ENCODE results near the gene C1orf21.

The C1orf21 gene

GRCh38 chr1:184635980-184636431, 249.2 kb downstream of the C1orf21 start:
- no peak for DNase-seq

- DNase-seq = no peak
Observed at GRCh38 chr1:184637664-184638240, 250.9 kb downstream of the C1orf21 start.

DNA sequence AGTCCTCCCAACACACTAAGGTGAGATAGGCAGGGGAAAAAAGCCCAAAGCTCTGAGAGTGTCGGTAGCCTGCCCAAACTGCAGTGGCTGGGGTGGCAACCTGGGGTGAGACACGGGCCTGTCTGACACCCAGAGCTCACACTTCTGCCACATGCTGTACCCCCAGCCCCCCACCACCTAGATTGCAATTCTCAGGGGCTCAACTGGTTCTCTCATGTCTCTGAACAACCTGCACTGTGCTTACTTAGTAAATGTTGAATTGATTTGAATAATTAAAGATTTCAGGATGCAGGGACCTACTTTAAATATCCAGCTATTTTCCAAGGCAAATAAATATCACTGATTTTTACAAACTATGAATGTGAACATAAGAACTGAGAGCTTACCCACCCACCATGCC, 252.4 kb downstream of the C1orf21 start:
- no peak for DNase-seq

- DNase-seq = no peak
Observed at GRCh38 chr1:184640505-184640904, 253.7 kb downstream of the C1orf21 start.

GRCh38 chr1:184641894-184642293, 255.1 kb downstream of the C1orf21 start:
- no peak for DNase-seq

DNA sequence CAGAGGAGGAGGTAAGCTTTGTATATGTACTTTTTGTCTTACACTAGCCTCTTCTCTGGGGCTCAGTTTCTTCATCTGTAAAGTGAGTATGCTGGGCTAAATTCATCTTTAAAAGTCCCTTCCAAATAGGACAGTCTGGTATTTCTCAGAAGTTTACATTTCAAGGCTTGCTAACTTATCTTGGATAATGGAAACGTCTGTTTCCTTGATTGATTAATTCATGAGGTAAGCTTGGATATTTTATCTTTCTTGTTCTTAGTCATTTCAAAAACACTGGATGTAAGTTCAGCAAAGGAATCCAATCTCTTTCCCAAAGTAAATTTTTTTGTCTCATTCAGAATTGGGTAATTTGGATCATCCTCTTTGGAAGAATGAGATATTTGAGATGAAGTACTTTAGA, 256.8 kb downstream of the C1orf21 start:
- DNase-seq = no peak

- DNase-seq = no peak
Observed at GRCh38 chr1:184644771-184645170, 257.9 kb downstream of the C1orf21 start.

DNA sequence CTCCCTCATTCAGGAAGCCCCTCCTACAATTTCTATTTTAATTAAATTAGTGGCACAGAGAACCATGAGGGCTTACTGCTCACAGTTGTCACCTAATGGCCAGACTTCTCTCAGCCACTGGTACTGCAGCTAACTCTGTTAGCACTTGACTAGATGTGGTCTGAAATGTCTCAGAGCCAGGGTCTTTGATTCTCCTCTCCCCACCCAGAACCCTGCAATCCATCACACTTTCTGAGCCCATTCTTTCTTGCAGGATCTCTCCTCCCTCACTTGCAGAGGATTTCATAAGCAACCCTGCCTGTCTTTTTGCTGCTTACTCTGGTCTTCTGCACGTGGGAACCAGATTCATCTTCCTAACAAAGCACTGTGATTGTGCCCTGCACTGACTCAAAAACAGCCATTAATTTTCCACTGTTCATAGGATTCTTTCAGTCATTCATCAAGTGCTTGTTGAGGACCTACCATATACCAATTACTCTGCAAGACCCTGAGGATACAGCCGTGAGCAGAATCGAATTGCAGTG, 259.4 kb downstream of the C1orf21 start:
- DNase-seq = no peak

GRCh38 chr1:184646824-184647223, 260.0 kb downstream of the C1orf21 start:
- DNase-seq = no peak

GRCh38 chr1:184647471-184647870, 260.6 kb downstream of the C1orf21 start:
- no peak for DNase-seq

- no peak for DNase-seq
Observed at GRCh38 chr1:184648160-184648855, 261.5 kb downstream of the C1orf21 start.

DNA sequence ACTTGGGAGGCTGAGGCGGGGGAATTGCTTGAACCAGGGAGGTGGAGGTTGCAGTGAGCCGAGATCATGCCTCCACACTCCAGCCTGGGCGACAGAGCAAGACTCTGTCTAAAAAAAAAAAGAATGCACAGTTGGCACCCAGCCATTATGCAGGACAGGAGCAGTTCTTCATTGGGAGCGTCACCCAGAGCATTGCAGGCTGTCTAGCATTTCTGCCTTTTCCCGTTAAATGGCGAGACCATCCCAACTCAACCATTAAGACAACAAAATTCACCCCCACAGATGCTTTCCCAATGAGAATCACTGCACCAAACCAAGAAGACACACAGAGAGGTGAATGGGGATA, 262.0 kb downstream of the C1orf21 start:
- no peak for DNase-seq

DNA sequence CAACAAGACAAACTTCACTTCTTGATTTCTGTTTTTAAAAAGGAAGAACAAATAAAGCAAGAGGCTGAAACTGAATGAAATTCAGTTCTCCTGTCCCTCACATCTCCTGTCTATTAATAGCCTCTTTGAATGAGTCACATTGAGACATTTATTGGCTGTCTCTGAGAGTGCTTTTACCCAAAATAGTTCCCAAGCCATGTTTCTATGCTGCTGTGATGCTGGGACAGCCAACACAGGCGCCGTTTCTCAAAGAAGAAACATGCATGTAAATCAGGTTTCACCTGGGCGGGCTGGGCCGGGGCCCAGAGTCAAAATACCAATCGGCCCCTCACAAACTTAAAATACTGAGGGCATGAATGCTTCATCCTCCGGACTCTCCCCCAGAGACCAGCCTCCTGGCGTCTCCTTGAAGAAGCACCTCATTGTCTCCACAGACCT, 262.6 kb downstream of the C1orf21 start:
- DNase-seq = no peak

DNA sequence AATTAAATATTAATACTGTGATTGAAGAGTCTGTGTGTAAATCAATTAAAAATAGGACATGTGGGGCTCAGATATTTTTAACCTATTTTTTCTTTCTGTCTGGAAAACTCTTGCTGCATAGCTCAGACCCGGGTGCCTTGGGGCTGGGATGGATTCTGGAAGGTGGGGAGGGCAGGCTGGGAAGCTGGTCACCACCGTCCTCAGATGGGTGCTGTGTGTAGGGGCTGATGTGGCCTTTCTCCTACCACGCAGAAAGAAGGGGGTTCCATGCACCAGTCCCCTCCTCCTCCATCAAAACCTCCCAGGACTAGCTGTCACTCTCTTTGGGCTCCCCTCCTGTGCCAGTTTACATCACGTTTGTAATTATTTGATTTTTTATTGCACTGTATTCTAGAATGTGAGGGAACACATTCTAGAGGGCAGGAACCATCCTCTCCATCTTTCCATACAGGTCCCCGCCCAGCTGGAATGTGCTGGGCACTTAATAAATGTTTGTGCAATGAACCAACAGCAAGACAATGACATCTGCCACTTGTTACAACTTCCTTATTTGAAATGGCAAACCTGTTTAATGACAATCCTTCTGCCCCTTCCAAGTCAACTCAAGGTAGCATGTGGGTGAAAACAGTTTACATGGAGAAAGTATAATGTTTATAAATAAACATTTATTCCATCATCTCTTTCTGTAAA, 263.5 kb downstream of the C1orf21 start:
- no peak for DNase-seq

DNA sequence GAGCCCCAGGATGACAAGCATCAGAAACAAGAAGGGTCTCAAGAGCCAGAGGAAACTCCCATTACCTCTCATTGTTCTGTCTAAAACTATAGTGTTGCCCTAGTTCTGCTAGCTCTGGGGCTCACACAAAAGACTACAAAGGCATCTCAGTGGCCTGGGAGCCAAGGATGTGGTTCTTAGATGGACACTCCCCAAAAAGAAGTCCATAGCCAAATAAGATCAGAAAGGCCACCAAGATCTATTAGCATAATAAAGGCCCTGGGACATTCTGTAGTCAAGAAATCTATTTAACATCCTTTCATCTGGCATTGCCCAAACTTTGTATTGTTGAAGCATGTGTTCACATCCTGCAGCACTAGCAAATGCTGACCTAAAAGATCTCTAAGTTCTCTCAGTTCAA, 268.4 kb downstream of the C1orf21 start:
- no peak for DNase-seq

- no peak for DNase-seq
Observed at GRCh38 chr1:184656221-184656620, 269.4 kb downstream of the C1orf21 start.

- DNase-seq = no peak
Observed at GRCh38 chr1:184658055-184658454, 271.2 kb downstream of the C1orf21 start.

- DNase-seq = no peak
Observed at GRCh38 chr1:184660462-184661191, 273.8 kb downstream of the C1orf21 start.

DNA sequence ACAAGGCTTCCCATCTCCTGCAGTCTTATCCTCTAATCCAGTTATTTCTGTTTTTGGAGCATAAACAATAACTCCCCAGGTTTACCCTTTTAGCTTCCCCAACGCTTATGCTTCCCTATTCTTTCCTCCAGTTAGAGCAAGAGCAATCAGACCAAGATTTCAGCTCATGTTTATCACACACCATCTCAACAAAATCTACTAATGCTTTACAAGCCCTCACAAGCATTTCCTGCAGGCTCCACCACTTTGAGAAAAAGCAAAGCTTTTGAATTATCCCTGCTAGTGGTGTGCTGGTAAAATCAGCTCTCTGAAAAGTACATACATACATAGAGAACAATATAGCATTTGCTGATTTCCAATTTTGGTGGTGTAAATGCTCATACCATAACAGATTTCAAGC, 275.0 kb downstream of the C1orf21 start:
- no peak for DNase-seq

DNA sequence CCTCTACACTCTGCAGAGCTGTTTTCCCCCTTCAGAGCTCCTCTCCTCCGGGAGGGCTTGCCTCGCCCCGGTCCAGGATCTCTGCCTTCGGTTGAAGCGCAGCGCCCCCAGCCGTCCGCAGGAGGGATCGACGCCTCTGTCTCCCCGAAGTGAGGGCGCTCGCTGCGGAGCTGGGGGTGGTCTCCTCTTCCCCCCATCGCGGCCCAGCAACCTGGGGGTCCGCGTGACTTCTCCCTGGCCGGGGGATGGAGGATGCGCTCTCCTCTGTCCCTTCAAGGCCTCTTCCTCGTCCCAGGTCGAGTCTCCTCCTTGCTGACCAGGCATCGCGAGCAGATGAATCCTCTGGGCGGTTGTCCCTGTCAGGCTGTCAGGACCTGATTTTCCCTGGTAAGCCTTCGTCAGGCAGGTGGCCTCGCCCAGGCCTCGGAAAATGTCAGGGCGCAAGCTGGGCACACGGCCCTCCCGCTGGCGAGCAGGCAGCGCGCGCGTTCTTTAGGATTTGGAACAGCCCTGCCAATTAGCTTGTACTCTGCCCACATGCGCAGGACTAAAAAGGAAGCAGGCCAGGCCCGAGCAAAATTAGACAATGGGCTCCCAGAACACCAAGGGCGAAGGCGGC, 277.3 kb downstream of the C1orf21 start:
- DNase-seq = peak; percentile 89

- no peak for DNase-seq
Observed at GRCh38 chr1:184664661-184665060, 277.8 kb downstream of the C1orf21 start.

DNA sequence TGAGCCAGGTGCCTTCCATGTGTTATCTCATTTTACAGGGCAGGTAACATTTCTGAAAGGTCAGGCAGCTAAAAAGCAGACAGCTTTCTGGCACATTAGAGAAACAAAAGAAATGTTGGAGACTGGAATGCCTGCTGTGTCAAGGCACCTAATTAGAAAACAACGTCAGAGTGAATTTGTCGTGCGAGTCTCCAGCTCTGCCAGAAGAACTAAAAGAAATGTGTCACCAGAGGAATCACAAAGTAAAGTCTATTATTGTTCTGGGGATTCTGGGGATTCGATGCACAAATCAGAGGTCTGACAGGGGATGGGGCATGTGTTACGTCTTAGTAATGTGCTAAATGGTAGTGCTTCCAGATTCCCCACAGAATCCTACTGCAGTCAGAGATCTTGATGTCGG, 278.5 kb downstream of the C1orf21 start:
- no peak for DNase-seq

- no peak for DNase-seq
Observed at GRCh38 chr1:184669391-184669790, 282.6 kb downstream of the C1orf21 start.
